Measurements from ENCODE around the gene TRPT1.

GRCh38 chr11:64222651-64223000 is 3.4 kb downstream of the TRPT1 start:
- TF ChIP-seq CTCF (IDR thresholded peaks at IDR 0.05) (no peak), EMX1 (CRISPR knock-in tag; IDR thresholded peaks at IDR 0.05) (no peak), USF2 (CRISPR knock-in tag; IDR thresholded peaks at IDR 0.05) (no peak)
